Erythroblast (primary cell): ENCODE measurements around the gene CMPK2.

Source experiments
- GATA1 ChIP-seq: IDR thresholded peaks from 2 replicates; pipeline ENCODE4 v1.6.1; 2011; ENCODE audit warnings: low read depth, mild to moderate bottlenecking, control low read depth, low read length, moderate library complexity
- POLR2A ChIP-seq: IDR thresholded peaks from 2 replicates; pipeline ENCODE4 v1.6.1; 2011; ENCODE audit warnings: mild to moderate bottlenecking, low read length

- TF ChIP-seq POLR2A = peak; percentile 41
- no peak for TF ChIP-seq GATA1
Observed at GRCh38 chr2:6887751-6888192, 22.1 kb upstream of the CMPK2 start.
